ENCODE results near the gene DGKE.

- TF ChIP-seq CBX5 (IDR thresholded peaks at IDR 0.05; ENCODE audit: low read depth, low read length) (no peak), SIN3A (conservative IDR thresholded peaks at IDR 0.05 in 1 of 2, IDR thresholded peaks at IDR 0.05 in 1 of 2; ENCODE audit: low read depth in 1 of 2, low read length in 2 of 2) (no peak), BRCA1 (IDR thresholded peaks at IDR 0.05; ENCODE audit: low read depth, low read length) (no peak), POLR2A (IDR thresholded peaks at IDR 0.05; ENCODE audit: control extremely low read depth in 1 of 2, low read depth in 2 of 2, low read length in 2 of 2) (no peak), USF2 (IDR thresholded peaks at IDR 0.05; ENCODE audit: low read length) (no peak)
- TF ChIP-seq, protein P1, sequence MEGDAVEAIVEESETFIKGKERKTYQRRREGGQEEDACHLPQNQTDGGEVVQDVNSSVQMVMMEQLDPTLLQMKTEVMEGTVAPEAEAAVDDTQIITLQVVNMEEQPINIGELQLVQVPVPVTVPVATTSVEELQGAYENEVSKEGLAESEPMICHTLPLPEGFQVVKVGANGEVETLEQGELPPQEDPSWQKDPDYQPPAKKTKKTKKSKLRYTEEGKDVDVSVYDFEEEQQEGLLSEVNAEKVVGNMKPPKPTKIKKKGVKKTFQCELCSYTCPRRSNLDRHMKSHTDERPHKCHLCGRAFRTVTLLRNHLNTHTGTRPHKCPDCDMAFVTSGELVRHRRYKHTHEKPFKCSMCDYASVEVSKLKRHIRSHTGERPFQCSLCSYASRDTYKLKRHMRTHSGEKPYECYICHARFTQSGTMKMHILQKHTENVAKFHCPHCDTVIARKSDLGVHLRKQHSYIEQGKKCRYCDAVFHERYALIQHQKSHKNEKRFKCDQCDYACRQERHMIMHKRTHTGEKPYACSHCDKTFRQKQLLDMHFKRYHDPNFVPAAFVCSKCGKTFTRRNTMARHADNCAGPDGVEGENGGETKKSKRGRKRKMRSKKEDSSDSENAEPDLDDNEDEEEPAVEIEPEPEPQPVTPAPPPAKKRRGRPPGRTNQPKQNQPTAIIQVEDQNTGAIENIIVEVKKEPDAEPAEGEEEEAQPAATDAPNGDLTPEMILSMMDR (IDR thresholded peaks at IDR 0.05; ENCODE audit: control extremely low read depth in 1 of 3, insufficient read depth in 1 of 3, low read depth in 1 of 3, low read length in 3 of 3): no peak
Observed at GRCh38 chr17:56812901-56813388, 21.0 kb upstream of the DGKE start.
